ENCODE data around the gene SLC29A3. TPM values are rescaled to one million over a fixed set of nuclear protein-coding genes. Genes with fewer than 3 reads are reported as not detected.

Gene SLC29A3
- polyA plus RNA-seq, 1 of the 3 experiments (the other 2 are of a cell fraction) = 3.8 TPM

DNA sequence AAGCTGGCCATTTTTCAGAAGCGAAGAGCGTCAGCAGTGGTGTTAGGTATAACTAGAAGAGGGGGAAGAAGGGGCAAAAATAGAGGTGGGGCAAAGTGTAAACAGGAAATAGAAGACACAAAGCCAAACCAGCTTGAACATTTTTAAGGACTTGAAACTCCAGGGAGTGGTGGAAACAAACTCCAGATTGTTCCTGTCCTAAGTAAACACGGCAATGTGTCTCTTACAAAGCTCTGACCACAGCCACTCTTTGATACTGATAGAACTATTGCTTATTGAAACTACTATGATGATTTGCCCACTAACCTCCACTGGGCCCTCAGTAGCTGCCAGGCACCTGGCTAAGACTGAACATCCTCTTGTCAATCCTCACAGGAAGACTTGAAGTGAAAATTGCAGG lies 56.9 kb downstream of the SLC29A3 start:
- no peaks in the 10 kb centered on the region for H3K36me3 ChIP-seq (replicated peaks in 1 of 2; ENCODE audit: control insufficient read depth in 1 of 2, insufficient read depth in 2 of 2, low read length in 1 of 2)
- H3K4me3 ChIP-seq (ENCODE audit: low read depth in 2 of 2, low read length in 1 of 2) = no peak overlapping the region
- ChIA-PET POLR2A (interaction anchor here (1.0 to 2.2 kb wide), 3 partner anchors 10 to 56 kb away, joined by 5 to 14 read pairs (median 8); partner anchors contain the start of gene SLC29A3), CTCF (interaction anchor here (1.2 to 12.3 kb wide), 7 partner anchors 8 to 332 kb away, joined by 3 to 110 read pairs (median 17); partner anchors contain the start of gene SLC29A3)
- peaks cover 0 to 3% of the 10 kb centered on the region in 2 experiments; a peak in 1 of 4 replicates for H3K4me1 ChIP-seq (ENCODE audit: control insufficient read depth in 1 of 2, insufficient read depth in 2 of 2, low read depth in 1 of 2, low read length in 1 of 2)
- H3K9me2 ChIP-seq = no peaks in the 10 kb centered on the region
- WGBS (ENCODE audit: low lambda C conversion rate) = 65% methylated on average over 3 of the region's 3 CpGs
- H3K4me2 ChIP-seq = no peak overlapping the region
- no peak overlapping the region for H2AFZ ChIP-seq (ENCODE audit: low read depth)
- H3F3A ChIP-seq (replicated peaks; ENCODE audit: insufficient read depth) = peaks cover 3% of the 10 kb centered on the region
- H3K27me3 ChIP-seq (ENCODE audit: insufficient read depth) = no peaks in the 10 kb centered on the region
- H3K9me3 ChIP-seq = no peaks in the 10 kb centered on the region
- H3K79me2 ChIP-seq (ENCODE audit: insufficient read depth) = no peaks in the 10 kb centered on the region
- no peak overlapping the region for H3K27ac ChIP-seq (ENCODE audit: low read depth in 2 of 2, low read length in 1 of 2)
- TF ChIP-seq TEAD4 (IDR thresholded peaks at IDR 0.05; ENCODE audit: borderline replicate concordance, insufficient read depth) = no peak
- TF ChIP-seq, protein P1, sequence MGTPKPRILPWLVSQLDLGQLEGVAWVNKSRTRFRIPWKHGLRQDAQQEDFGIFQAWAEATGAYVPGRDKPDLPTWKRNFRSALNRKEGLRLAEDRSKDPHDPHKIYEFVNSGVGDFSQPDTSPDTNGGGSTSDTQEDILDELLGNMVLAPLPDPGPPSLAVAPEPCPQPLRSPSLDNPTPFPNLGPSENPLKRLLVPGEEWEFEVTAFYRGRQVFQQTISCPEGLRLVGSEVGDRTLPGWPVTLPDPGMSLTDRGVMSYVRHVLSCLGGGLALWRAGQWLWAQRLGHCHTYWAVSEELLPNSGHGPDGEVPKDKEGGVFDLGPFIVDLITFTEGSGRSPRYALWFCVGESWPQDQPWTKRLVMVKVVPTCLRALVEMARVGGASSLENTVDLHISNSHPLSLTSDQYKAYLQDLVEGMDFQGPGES (IDR thresholded peaks at IDR 0.05; ENCODE audit: low read depth, low read length) = no peak
- TF ChIP-seq, protein P2, sequence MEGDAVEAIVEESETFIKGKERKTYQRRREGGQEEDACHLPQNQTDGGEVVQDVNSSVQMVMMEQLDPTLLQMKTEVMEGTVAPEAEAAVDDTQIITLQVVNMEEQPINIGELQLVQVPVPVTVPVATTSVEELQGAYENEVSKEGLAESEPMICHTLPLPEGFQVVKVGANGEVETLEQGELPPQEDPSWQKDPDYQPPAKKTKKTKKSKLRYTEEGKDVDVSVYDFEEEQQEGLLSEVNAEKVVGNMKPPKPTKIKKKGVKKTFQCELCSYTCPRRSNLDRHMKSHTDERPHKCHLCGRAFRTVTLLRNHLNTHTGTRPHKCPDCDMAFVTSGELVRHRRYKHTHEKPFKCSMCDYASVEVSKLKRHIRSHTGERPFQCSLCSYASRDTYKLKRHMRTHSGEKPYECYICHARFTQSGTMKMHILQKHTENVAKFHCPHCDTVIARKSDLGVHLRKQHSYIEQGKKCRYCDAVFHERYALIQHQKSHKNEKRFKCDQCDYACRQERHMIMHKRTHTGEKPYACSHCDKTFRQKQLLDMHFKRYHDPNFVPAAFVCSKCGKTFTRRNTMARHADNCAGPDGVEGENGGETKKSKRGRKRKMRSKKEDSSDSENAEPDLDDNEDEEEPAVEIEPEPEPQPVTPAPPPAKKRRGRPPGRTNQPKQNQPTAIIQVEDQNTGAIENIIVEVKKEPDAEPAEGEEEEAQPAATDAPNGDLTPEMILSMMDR (IDR thresholded peaks at IDR 0.05) = no peak
- TF ChIP-seq YY1 (IDR thresholded peaks at IDR 0.05; ENCODE audit: low read depth) = no peak
- H3K9ac ChIP-seq = no peak overlapping the region
- H4K20me1 ChIP-seq (ENCODE audit: insufficient read depth) = no peaks in the 10 kb centered on the region
- DNase-seq = no peak

DNA sequence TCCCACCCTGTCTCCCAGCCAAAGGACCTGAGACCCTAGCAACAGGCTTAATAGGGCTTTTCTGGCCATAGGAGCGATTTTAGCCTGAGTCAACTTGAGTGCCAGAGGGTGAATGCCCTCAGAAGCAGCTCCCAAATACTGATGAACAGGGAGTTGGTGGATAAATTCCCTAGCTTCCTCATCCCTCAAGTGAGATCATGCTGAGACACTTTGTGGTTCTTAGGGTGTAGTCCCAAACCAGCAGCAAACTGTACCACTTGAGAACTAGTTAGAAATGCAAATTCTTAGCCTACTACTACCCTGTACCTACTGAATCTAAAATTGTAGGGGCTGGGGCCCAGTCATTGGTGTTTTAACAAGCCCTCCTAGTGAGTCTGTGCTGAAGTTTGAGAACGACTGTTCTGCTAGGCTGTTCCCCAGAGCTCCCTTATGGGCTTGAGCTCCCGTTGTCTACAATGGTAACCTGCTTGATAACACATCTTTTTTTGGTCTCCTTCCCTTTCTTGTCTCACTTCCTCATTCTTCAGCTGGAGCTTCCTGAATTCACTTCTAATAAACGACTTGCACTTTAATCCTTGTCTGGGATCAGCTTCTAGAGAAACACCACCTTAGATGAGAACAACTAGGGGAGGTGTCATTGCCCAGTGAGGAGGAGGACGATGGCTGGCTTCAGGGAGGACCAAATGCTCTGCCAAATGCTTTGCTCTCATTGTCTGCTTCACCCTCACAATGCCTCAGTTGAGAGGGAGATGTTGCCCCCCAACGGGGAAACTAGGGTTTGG lies 59.5 kb downstream of the SLC29A3 start:
- H3F3A ChIP-seq (replicated peaks; ENCODE audit: insufficient read depth) = peaks cover 3% of the 10 kb centered on the region
- H3K27me3 ChIP-seq (ENCODE audit: insufficient read depth) = no peaks in the 10 kb centered on the region
- H3K36me3 ChIP-seq (replicated peaks in 1 of 2; ENCODE audit: control insufficient read depth in 1 of 2, insufficient read depth in 2 of 2, low read length in 1 of 2) = no peaks in the 10 kb centered on the region
- H3K4me2 ChIP-seq = no peak overlapping the region
- no peak overlapping the region for H3K9ac ChIP-seq
- POLR2A ChIA-PET = interaction anchor here (1.1 to 1.8 kb wide), 2 partner anchors 8 to 60 kb away, joined by 3 to 6 read pairs; no protein-coding TSS in a partner anchor
- H2AFZ ChIP-seq (ENCODE audit: low read depth) = no peak overlapping the region
- H3K4me3 ChIP-seq (ENCODE audit: low read depth in 2 of 2, low read length in 1 of 2) = no peak overlapping the region
- WGBS (ENCODE audit: low lambda C conversion rate) = 46% methylated on average over 6 of the region's 6 CpGs
- H3K9me2 ChIP-seq = no peaks in the 10 kb centered on the region
- TF ChIP-seq MXI1 (IDR thresholded peaks at IDR 0.05; ENCODE audit: low read depth, low read length) = no peak
- no peak for TF ChIP-seq POLR2AphosphoS5 (IDR thresholded peaks at IDR 0.05; ENCODE audit: low read depth, low read length)
- no peak for TF ChIP-seq RAD21 (IDR thresholded peaks at IDR 0.05; ENCODE audit: low read length)
- no peak for TF ChIP-seq RCOR1 (IDR thresholded peaks at IDR 0.05; ENCODE audit: low read length)
- no peak overlapping the region for H3K27ac ChIP-seq (ENCODE audit: low read depth in 2 of 2, low read length in 1 of 2)
- CTCF ChIA-PET = interaction anchor here (0.7 to 12.3 kb wide), 11 partner anchors 13 to 329 kb away, joined by 3 to 110 read pairs (median 6); partner anchors contain the start of gene CDH23
- H3K4me1 ChIP-seq (ENCODE audit: control insufficient read depth in 1 of 2, insufficient read depth in 2 of 2, low read depth in 1 of 2, low read length in 1 of 2) = peaks cover 0 to 3% of the 10 kb centered on the region in 2 experiments; a peak in 1 of 4 replicates
- no peaks in the 10 kb centered on the region for H4K20me1 ChIP-seq (ENCODE audit: insufficient read depth)
- H3K9me3 ChIP-seq = no peaks in the 10 kb centered on the region
- DNase-seq = no peak
- no peaks in the 10 kb centered on the region for H3K79me2 ChIP-seq (ENCODE audit: insufficient read depth)

Data from SK-N-SH (cell line).